ENCODE data around the gene CPA2.

The CPA2 gene

DNA sequence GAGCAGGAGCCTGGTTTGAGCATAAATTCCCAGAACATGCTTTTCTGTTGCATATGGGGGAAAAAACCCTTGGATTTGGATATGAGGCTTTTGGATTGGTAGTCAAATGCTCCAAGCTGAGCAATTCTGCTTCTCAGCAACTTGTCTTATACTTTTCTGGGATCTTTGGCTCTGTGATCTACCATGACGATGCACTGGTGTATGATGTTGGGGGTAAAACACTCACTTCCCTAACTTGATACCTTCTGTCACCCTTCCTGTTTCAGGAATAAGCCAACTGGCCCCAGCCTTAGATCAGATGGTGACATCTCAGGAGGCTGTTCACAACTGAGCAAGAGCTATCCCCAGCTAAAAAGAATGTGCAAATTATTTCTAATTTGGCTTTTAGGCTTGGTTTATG is 13.2 kb downstream of the CPA2 start:
- DNase-seq (ENCODE audit: low read depth, low spot score), result no peak

DNA sequence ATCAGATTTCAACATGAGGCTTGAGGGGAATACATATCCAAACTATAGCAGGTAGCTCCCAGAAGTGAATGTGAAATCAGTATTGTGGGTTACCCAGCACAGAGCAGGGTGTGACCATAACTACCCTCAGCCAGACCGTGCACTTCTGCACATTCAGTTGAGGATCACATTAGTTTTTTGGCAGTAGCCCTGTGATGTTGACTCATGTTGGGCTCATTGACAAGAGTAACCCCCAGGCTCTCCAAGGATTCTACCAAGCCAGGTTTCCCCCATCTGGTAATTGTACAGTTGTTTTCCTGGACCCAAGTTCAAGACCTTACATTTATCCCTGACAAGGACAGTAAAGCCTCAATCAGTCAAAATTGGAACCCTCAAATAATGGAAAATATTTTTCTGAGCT is 14.6 kb downstream of the CPA2 start:
- no peak for DNase-seq (ENCODE audit: low read depth, low spot score)

GRCh38 chr7:130286881-130287280 is 20.2 kb downstream of the CPA2 start:
- no peak for DNase-seq (ENCODE audit: low read depth, low spot score)

DNA sequence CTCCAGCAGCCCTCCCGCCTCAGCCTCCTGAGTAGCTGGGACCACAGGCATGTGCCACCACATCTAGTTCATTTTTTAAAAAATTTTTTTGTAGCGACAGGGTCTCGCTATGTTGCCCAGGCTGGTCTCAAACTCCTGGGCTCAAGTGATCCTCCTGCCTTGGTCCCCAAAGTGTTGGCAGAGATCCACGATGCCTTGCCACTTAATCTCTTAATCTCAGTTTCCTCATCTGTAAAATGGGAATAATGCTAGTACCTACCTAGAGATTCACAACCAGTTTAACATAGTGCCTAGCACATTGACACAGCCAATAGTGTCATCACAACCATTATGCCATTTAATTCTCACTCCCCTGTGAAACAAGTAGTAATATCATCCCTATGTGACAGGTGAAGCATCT is 21.5 kb downstream of the CPA2 start:
- DNase-seq (ENCODE audit: low read depth, low spot score), result no peak

DNA sequence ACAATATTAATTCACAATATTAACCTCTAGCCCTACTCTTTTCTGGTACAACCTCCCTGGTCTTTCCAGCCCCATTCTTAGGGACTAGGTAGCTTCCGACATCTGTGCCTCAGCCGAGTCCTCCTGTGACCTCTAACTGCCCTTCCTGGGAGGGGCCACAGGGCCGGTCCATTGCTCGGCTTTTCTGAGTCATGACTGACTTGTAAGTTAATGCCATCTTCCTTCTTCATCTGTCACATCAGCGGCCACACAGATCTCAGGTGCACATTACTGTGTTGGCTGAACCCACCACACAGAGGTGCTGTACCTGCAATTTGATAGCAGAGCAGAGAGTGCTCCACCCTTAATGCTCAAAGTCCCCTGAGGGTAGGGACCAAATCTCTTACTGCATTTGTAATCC is 22.2 kb downstream of the CPA2 start:
- no peak for DNase-seq (ENCODE audit: low read depth, low spot score)

- no peak for DNase-seq (ENCODE audit: low read depth, low spot score)
Measured at GRCh38 chr7:130289478-130289877, 22.8 kb downstream of the CPA2 start.

DNA sequence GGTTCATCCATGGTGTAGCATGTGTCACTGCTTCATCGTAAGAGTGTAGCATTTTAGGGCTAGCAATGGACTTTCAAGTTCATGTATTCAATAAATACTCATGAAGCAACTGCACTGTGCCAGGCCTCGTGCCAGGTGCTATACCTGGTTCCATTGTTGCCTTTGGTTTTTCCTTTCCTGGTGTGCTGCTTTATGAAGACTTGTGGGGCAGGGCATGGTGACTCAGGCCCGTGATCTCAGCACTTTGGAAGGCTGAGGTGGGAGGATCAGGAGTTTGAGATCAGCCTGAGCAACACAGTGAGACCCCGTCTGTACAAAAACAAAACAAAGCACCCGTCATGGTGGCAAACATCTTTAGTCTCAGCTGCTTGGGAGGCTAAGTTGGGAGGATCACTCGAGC is 24.1 kb downstream of the CPA2 start:
- DNase-seq (ENCODE audit: low read depth, low spot score), result no peak

- DNase-seq (ENCODE audit: low read depth, low spot score), result no peak
Measured at GRCh38 chr7:130292682-130293257, 26.1 kb downstream of the CPA2 start, which contains the start of gene CPA4. Gene CPA4, plus strand, starts transcription at chr7:130293161. Its CDS starts 20 bp downstream, at chr7:130293181.

DNA sequence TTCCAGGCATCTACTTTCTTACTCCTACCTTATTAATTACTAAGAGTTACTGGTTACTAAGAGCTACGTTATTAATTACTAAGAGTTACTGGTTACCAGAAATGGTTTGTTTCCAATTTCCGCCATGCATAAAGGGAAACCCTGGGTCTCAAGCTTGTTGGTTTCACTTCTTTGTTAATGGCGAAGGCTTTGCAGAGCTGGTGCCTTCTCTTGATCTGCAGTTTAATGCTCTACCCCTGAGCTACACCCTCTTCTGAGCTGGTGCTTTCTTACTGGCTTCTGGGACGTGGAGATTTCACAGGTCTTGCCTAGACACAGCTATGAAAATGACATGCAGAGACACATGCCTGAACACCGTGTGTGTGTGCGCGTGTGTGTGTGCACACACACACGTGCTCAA is 26.9 kb downstream of the CPA2 start:
- no peak for DNase-seq (ENCODE audit: low read depth, low spot score)

- no peak for DNase-seq (ENCODE audit: low read depth, low spot score)
Measured at GRCh38 chr7:130294314-130294713, 27.7 kb downstream of the CPA2 start.

- no peak for DNase-seq (ENCODE audit: low read depth, low spot score)
Measured at GRCh38 chr7:130296221-130296951, 29.7 kb downstream of the CPA2 start.

- no peak for DNase-seq (ENCODE audit: low read depth, low spot score)
Measured at GRCh38 chr7:130297628-130298543, 31.2 kb downstream of the CPA2 start.

DNA sequence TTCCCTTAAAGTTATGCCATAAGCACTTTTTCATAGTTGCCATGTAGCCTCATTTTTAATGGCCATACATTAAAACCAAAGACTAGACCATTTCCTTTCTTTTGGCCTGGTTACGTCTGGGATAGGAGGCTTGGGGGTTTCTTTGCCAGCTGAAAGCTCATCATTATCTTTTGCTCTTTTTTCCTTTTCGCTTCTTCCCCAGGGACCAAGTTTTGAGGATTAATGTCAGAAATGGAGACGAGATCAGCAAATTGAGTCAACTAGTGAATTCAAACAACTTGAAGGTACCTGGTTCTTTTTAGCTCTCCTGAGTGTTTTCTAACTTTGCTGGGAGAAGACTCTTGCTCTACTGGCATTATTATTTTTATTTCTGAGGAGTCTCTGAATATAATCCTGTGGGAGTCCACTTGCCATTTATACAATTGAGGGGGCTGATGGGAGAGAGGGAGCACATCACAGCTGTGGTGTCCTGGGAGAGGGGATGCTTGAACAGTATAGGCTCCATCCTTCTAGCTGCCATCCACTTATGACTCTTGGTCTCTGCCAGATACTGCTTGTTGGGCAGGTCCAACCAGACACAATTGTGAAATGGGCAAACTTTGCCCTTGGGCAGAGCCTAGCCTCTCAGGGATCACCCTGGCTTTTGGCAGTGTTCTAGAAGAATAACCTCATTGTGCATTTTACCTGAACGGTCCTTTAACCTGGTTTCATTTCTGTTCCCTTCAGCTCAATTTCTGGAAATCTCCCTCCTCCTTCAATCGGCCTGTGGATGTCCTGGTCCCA is 32.1 kb downstream of the CPA2 start:
- DNase-seq (ENCODE audit: low read depth, low spot score), result no peak

- no peak for DNase-seq (ENCODE audit: low read depth, low spot score)
Measured at GRCh38 chr7:130299866-130300265, 33.2 kb downstream of the CPA2 start.

DNA sequence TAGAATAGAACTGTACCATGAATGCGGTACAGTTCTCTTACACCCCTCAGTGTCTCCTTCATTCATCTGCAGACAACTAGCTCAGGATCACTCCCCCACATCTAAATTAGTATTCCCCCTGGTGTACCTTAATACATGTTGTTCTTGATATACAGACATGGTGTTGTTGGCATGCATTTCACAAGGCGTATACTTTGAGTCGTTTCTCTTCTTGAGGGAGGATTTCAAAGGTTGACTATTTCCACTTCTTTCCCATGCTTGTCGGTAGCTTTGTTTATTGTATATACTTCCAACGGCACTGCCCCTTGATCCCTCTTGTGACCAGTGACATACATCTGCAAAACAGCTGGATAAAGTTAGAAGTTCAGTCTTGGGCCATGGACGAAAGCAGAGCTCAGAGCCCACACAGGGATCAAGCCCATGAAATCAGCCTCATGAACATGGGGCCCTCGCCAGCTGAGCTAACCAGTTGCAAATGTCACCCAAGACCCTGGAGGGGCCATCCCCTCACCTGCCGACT is 34.9 kb downstream of the CPA2 start:
- no peak for DNase-seq (ENCODE audit: low read depth, low spot score)

DNA sequence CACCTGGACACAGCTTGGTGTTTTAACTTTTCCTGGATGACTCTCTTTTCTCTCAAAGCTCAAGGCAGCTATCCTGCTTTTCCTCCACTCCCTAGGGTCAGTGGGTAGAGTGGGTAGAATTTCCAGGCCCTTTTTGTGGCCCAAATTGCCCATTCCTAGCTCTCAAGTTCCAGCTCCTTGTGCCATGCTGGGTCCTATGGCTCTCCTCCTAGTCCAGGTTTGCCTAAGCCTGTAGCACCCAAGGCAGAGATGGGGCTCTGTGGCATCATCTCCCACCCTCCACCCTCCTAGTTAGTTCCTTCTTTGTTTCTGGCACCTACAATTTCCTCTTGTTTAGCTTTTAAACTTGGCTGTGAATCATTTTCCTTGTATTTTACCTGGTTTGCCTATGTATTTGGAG is 36.0 kb downstream of the CPA2 start:
- DNase-seq (ENCODE audit: low read depth, low spot score), result no peak

GRCh38 chr7:130303127-130303526 is 36.5 kb downstream of the CPA2 start:
- DNase-seq (ENCODE audit: low read depth, low spot score), result no peak

DNA sequence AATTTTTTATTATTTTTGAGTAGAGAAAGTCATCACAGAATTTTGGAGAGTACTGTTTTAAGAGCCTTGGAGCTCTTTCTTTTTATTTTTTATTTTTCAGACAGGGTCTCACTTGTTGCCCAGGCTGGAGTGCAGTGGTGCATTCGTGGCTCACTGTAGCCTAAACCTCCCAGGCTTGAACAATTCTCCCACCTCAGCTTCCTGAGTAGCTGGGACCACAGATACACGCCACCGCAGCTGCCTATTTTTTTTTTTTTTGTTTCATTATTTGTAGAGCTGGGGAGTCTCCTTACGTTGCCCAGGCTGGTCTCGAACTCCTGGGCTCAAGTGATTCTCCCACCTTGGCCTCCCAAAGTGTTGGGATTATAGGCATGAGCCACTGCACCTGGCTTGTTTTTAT is 36.9 kb downstream of the CPA2 start:
- DNase-seq (ENCODE audit: low read depth, low spot score), result no peak

GRCh38 chr7:130303982-130304381 is 37.3 kb downstream of the CPA2 start:
- DNase-seq (ENCODE audit: low read depth, low spot score), result no peak

- no peak for DNase-seq (ENCODE audit: low read depth, low spot score)
Measured at GRCh38 chr7:130304878-130305277, 38.2 kb downstream of the CPA2 start.

DNA sequence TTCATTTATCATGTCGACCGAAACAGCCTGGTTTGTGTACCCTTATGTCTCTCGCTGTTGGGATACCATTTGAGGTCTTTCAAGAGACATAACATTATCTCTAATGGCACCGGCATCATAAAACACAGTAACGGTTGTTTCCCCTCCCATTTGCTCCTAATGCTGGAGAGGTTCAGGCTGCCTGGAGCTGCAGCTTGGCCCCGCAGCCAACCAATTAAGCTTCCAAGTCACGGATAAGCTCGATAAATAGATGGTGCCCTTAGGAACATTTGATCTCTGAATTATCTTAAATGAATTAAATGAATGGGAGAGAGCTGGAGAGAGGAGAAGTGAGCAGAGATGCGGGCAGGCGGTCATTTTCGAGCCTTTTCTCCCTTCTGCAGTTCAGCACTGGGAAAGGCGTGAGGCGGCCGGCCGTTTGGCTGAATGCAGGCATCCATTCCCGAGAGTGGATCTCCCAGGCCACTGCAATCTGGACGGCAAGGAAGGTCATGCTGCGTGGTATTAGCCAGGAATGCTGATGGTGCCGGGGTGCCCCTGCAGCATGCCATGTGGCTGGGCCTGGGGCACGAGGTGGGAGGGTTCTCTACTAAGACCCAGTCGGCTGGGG is 38.9 kb downstream of the CPA2 start:
- DNase-seq (ENCODE audit: low read depth, low spot score), result no peak

Data from iPS DF 19.7 (cell line).